GM11168 (cell line): ENCODE measurements around the gene HSPA6.
"Not testable (repeated sequence)": the region's sequence is repeated elsewhere in the genome, so short reads cannot be mapped to it uniquely, and the experiment has no call there.

Source experiments
- in situ Hi-C: fragments of 300-500 bp; cut with MboI; formaldehyde crosslinking; loops from one replicate; pipeline ENCODE4 v1.12.0; 2022; ENCODE audit warnings: low sequenced_read_pairs; ENCODE audit not compliant: unreplicated experiment

HSPA6 gene

GRCh38 chr1:161530671-161531641, 6.6 kb downstream of the HSPA6 start:
- in situ Hi-C loops = not testable (repeated sequence)

- in situ Hi-C loops = no loop called here
Observed at GRCh38 chr1:161531986-161532643, 7.8 kb downstream of the HSPA6 start.

- in situ Hi-C loops = not testable (repeated sequence)
Observed at GRCh38 chr1:161532644-161533567, 8.6 kb downstream of the HSPA6 start.

GRCh38 chr1:161537068-161537669, 12.8 kb downstream of the HSPA6 start:
- in situ Hi-C loops = not testable (repeated sequence)

GRCh38 chr1:161538925-161539479, 14.7 kb downstream of the HSPA6 start:
- in situ Hi-C loops = not testable (repeated sequence)

GRCh38 chr1:161539731-161540569, 15.6 kb downstream of the HSPA6 start:
- in situ Hi-C loops = not testable (repeated sequence)

GRCh38 chr1:161540570-161540960, 16.2 kb downstream of the HSPA6 start:
- in situ Hi-C loops = not testable (repeated sequence)

GRCh38 chr1:161542091-161542559, 17.8 kb downstream of the HSPA6 start:
- in situ Hi-C loops = not testable (repeated sequence)

- in situ Hi-C loops = not testable (repeated sequence)
Observed at GRCh38 chr1:161543125-161543524, 18.8 kb downstream of the HSPA6 start.

GRCh38 chr1:161545005-161545731, 20.8 kb downstream of the HSPA6 start:
- in situ Hi-C loops = not testable (repeated sequence)

GRCh38 chr1:161547995-161548741, 23.8 kb downstream of the HSPA6 start:
- in situ Hi-C loops = not testable (repeated sequence)

- in situ Hi-C loops = not testable (repeated sequence)
Observed at GRCh38 chr1:161548749-161549406, 24.5 kb downstream of the HSPA6 start.

- in situ Hi-C loops = no loop called here
Observed at GRCh38 chr1:161549652-161550051, 25.3 kb downstream of the HSPA6 start, which contains the start of gene FCGR3A. TSS of gene FCGR3A (minus strand) at chr1:161549818. CDS start at chr1:161549736, 82 bp downstream.

GRCh38 chr1:161550942-161551341, 26.6 kb downstream of the HSPA6 start:
- in situ Hi-C loops = not testable (repeated sequence)

- in situ Hi-C loops = not testable (repeated sequence)
Observed at GRCh38 chr1:161553631-161554030, 29.3 kb downstream of the HSPA6 start.

- in situ Hi-C loops = not testable (repeated sequence)
Observed at GRCh38 chr1:161554340-161554739, 30.0 kb downstream of the HSPA6 start.
